NCI-H2081 treated with DMSO at 0.1 percent for 48 hours (cell line): ENCODE results near the gene MUSK.
"Not testable (repeated sequence)": the region's sequence is repeated elsewhere in the genome, so short reads cannot be mapped to it uniquely, and the experiment has no call there.

Experiments
- DNase-seq: peaks from one replicate; lab custom pipeline; 2025; lab: John Stamatoyannopoulos, UW

Gene MUSK

DNA sequence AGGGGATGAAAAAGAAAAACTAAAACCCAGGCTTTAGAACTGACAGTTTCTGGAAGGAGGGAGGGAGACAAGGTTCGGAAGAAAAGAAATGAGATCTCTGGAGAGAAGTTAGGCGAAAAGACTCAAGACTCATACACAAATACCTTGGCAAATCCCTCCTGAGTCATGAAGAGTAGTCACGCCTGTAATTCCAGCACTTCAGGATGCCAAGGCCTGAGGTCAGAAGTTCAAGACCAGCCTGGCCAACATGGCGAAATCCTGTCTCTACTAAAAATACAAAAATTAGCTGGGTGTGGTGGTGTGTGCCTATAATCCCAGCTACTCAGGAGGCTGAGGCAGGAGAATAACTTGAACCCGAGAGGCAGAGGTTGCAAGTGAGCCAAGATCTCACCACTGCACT, 27.3 kb downstream of the MUSK start:
- not testable (repeated sequence) for DNase-seq

DNA sequence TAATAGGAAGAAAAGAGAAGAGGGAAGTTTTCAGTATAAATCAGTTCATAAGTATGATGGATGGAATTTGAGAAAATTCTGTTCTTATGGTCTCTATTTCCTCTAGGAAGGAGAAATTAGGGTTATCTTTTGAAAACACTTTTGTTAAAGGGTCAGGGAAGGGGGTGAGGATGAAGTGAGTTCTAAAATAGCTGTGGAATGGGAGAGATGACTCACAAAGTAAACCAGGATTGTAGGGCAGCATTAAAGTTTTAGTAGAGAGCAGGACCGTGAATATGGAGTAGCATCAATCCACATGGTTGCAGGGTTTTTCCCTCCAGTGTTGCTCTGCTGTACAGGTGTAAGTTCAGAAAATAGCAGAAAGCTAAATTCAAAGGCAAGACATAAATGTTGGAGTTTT, 32.4 kb downstream of the MUSK start:
- no peak for DNase-seq

DNA sequence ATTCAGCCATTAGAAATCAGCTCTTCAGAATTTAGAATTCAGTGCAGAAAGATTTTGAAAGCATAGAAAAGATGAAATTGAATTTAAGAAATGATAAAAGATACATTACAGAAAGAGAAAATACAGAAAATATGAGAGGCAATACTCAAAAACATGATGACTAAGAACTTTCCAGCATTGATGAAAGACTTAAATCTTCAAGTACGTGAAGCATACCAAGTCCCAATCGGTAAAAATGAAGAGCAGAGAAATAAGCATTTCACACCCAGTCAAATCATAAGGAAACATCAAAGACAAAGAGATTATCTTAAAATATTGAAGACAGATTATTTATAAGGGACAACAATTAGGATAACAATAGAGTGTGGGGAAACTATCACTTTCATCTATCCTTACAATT, 35.1 kb downstream of the MUSK start:
- DNase-seq = no peak

DNA sequence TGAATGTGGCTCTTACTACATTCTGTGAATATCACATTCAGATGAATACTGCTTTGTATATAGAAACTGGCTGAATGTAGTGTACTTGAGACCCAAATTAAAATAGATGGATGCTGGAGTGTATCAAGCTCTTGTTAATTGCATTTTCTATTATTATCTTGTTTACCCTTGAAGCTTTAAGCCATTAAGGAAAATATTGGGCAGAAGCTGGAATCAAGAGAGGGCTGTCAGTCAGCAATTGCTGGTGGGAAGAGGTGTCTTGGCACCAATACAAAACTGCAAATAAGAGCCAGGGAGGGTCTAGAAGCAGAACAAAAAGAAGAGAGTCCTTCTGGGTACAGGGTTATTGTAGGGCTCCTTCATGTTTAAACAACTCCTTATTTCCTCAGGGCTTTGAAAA, 38.8 kb downstream of the MUSK start:
- DNase-seq = no peak

DNA sequence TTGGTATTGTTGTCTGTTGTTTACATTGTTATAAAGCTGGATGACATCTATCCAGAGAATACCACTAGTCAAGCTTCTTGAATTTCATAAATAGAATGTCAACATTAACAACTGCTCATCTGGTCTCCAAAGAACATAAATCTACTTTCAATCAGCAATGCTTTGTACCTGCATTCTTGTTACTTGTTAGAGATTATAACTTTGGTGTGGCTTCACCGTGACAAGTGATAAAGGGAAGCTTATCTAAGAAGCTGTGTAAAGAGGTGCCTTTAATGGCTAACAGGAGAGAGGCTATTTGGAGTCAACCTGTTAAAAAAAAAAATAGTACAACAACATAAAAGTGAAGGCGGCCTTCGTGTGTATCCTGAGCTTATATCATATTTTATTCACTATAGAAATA, 41.8 kb downstream of the MUSK start:
- no peak for DNase-seq

DNA sequence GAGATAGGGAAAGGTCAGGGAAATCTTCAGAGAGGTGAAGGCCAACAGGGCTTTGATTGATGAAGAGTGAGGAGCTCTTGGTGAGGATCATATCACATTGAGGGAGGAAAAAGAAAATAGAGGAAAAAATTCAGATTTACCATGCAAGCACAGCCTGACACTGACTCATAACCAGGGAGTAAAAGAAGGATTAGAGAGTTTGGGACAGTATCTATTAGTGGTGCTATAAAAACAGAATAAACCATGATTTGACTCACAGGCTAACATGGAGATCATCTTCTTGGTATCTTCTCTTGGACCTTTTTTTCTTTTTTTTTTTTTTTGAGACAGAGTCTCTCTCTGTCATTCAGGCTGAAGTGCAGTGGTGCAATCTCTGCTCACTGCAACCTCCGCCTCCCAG, 44.4 kb downstream of the MUSK start:
- no peak for DNase-seq

DNA sequence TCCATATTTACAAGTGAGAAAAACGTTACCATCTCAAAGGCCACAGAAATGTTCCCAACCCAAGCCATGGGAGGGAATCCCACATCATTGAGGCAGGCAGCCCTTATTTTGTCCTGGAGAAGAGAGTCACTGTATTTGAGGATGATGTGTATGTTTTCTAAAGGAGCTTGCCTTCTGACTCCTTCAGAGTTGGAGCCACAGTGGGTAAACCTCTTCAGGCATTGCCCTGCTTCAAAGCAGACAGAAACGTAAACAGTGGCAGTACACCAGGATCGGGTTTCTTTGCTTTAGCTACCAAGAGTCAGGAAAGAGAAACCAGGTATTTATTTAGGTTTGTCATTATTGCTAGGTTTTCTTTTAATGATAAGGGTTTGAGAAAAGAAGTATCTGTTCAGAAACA, 45.7 kb downstream of the MUSK start:
- DNase-seq = no peak

DNA sequence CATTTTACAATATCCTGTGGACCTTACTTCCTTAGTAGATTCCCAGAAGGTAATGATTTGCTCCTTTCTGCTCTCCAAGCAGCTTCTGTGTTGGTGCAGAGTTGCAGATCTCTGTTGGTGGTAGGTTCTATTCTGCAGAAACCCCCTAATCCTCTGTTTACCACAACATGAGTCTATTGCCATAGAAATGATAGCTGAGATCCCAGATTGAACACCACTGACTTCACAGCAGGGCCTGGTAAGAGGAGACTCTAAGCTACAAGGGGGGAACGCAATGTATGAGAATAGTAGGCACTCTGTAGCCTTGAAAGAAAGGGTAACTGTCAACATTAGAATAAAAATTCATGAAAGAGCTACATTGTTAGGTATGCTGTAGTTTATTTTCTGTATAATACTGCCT, 59.5 kb downstream of the MUSK start:
- no peak for DNase-seq

DNA sequence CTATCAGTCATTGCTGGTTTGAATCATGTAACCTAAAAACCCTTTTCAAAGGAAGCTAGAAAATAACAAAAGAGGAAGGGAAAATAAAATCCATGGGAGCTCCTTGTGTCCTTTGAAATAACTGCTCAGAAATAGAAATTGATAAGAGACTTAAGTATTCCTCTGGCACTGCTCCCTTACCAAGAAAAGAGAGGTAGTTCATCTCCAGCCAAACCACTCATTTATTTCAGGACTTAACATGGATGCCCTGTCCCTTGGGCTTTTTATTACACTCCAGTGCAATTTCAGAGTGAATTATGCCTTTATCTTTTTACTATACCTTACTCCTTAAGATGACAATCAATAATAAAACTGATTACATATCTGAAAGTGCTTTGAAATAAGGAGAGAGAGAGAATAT, 61.0 kb downstream of the MUSK start:
- DNase-seq = no peak

DNA sequence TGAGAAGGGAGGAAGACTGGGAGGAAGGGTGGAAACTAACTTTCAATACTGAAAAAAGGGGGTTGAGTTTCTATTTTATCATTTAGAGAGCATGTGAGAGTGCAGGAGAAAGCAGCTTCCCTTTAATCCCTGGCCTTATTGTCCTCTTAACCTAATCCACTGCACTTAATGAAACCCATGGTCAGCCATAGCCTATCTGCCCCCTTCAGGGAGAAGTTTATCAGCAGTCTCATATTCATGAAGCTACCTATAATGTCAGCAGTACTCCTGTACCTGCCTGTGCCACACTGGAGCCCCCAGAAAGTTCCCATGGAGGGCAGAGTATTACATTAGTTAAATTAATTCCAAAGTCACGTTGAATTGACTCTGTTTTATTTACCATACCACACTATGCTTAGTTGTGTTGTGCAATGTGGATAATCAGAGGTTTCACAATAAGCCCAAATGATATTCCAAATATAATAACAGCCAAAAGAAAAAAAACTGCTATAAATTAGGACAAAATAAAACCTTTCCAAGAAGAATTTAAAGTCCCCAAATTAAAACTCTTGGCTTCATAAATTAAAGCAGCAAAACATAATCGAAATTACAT, 62.9 kb downstream of the MUSK start:
- DNase-seq = no peak

DNA sequence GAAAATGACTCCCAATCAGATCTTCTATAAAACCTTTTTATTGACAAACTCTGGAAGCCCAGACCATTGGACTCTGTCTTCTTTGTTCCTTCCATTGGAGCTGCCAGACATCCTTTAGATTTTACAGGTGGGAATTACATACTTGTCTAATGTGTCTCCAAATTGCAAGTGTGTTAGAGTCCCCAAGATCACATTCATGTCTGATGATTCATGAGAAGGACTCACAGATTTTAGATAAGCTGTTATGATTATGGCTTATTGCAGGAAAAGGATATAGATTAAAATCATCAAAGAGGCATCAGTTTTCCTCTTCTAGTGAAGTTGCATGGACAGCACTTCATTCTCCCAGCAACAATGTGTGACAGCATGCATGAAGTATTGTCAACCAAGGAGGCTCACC, 70.4 kb downstream of the MUSK start:
- no peak for DNase-seq

DNA sequence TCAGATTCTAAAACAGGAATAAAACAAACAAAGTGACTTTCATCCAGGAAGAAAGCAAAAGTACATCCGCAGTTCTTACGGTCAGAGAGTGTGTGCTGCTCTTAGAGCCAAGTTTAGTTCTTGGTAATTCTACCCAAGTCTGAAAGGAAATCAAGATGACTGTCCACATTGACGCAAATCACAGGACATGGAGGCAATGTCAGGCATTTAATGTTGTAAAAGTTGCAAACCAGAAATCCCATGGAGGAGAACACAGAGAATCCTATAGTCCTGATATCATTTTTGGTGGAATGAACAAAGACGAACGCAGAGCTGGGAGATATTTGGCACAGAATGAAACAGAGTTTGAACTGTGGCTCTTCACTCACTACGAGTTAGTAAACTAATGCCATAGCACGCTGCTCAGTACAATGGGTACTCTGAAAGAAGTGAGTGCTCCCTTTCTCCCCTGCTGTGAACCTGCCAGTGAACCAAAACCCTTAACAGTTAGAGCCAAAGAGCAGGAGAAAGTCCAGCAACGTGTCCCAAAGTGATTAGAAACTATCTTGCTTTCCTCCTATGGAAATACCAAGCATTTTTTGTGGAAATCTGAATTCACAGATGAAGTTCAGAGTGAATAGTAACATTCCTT, 74.3 kb downstream of the MUSK start:
- DNase-seq = no peak

DNA sequence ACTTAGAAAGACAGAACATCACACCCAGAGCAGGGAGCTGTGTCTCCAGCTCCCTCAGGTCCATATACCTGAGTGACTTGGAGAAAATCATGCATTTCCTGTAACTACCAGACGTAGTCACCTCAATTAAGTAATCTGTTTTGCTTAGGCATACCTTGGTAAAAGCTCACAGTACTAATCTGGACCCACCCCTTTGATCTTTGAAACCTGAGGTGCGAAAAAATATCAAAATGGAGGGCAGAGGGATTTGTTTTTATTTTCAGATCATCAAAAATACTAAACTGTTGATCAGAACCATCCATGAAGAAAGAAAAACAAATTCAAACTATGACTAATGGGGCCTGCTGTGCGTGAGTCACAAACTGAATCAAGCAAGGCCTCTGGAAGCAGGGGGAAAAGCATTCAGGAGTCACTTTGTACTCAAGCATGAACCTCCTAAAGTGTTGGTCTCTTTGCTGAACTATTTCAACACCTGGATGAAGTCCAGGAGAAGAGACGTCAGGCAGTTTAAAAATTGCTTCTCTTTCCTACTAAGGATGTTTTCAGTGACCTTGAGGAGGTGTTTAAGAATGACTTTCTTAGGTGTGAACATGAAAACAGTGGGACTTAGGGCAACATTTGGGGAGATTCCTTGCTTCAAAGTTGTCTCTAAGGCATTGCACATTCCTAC, 76.3 kb downstream of the MUSK start:
- no peak for DNase-seq

DNA sequence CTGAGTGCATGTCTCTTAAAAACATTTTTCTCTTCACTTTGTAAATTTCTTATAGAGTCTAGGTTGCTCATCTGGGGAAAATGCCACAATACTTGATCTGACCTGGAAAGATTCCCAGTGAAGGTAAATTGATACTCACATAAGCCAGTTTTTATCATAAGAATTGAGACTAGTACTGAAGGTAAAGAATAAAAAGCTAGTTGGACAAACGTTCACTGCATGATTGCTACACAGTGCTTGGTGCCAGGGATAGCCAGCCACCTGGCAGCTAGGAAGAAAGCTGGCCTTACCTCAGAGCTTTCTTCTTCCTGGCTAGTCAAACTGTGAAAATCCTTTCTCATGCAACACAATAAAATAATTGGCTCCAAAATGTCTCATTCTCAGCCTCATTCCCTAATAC, 77.1 kb downstream of the MUSK start:
- DNase-seq = no peak

DNA sequence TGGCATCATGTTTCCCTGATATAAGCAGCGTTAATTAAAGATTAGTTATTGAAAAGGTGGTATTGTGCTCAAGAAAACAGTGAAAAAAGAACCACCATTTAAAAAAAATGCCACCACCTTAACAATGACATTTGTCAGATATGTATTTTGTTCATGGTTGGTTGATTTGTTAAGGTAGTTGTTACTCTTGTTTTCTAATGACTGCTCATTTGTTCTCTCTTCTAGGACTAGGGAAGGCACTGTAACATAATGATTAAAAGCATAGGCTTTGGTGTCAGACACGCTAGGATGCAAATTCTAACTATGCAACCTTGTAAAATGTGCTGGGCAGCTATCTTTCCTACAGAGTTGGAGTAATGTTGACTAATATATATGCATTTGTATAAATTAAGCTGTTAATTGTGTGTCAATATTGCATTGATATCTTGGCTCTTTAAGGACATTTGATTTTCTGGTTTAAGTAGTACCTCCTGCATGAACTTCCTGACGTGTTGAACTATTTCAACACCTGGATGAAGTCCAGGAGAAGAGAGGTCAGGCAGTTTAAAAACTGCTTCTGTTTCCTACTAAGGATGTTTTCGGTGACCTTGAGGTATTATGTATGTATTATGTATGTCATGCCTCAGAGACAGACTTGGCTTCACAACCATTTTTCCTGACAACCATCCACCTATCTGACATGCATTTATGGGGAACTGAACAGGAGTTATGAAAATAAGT, 77.8 kb downstream of the MUSK start:
- DNase-seq = no peak

DNA sequence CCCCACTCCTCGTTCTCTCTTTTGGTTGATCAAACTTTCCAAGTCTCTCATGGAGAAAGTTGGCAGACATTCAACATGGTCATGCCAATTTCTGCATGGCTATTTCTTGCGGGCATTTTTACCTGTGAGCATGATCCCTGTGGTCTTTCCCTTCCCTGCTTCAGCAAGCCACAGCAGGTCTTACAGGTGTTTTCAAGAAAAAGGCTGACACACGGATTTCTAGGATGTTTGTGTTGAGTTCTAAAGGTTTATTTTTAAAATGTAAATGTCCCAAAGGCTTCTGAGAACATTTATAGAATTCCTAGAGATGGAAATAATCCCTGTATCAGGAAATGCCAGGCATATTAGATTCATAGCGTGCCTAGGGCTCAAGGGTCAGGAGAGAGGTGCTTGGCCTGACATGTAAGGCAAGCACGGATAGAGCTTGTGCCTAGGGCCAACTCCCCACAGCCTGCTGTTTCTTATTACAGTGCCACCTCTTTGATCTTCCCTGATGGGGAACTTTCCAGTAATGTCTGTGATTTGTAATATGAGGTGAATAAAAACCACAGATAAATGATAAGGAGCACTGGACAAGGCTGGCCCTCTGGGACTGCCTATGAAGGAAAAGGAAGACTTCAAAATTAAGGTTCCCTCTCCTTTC, 79.8 kb downstream of the MUSK start:
- no peak for DNase-seq

DNA sequence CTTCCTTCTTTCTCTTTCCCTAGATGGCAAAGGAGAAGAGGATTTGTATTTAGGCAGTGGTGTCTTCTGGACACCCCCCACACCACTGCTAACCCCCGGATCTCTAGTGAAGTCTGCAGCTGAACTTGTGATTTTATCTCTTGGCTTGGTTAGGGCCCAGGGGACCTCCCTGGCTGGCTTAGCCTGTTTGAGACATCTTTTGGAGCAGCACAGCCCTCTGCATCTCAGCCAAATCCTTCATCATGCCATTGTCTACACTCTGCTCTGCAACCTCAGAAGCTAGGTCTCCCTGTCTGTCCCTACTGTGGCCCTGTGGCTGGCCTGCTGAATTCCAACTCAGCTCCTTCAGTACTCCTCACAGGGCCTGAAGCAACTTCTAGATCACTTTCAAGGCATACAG, 81.7 kb downstream of the MUSK start:
- no peak for DNase-seq

DNA sequence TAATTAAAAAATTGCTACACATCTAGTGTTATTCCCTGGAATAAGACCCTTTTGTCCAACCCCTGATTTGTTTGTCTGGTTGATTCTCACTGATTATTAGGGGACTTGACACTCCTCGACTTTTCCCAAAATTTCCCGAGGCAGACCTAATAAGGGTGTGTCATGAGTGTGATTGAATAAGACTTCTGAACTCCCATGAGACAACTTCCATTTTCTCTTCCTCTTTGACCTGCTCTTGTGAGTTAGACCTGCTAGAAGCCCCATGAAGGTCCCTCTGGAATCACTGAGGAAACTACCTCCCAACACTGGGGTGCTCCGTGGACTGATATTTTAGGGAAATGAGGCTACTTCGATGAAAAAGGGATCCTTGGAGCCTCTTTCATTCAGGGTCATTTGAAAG, 83.4 kb downstream of the MUSK start:
- no peak for DNase-seq

DNA sequence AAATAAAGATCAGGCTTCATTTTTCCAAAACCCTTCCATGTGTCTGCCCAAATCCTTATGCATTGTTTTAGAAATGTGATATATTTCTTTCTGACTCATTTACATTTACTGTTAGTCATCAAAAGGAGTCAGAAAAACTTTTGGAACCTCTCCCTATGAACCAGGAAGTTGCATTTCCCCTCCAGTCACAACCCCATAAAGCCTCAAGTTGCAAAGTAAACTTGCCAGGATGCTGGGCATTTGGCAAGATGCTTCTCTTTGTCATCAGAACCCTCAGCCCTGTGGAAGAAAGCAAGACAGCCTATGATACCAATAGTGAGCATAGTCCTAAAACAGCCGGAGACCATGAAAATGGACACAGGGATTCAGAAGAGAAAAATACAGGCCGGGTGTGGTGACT, 84.2 kb downstream of the MUSK start:
- no peak for DNase-seq

DNA sequence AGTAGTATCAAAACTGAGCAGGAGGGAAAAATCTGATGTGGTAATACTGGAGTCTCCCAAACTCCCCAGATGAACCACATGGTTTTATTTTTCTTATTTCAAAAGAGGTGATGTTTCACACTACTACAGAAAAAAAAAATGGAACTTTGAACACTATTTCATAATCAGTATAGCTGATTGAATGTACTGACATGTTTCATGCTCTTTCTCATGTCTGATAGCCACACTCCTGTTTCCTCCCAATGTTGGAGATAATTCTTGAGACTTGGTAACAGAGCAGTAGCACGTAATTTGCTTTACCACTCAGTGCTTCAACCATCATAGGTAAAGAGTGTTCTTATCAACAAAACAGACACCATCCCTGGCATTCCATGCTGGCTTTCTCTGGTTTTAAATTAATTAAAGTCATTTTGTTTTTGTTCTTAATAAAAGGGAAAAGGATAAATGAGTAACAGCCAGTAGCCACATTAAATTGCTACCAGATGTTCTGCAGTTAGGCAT, 85.2 kb downstream of the MUSK start:
- DNase-seq = no peak

DNA sequence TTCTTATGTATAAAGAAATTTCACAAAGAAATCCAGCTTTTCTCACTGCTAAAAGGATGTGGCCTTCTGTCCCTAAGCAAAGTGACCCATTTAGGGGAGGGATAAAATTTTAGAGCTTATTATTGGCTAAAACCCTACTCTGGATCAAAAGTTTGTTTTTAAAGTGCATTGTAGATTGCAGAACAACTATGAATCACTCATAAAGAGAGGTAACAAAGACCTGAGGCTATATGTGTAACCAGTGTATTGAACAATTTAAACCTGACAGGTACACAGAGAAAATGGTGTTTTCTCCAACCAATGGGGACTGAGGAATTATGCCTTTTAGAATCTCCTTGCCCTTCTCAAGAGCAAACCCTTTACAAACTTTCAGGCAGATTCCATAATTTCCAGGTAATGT, 86.6 kb downstream of the MUSK start:
- no peak for DNase-seq

DNA sequence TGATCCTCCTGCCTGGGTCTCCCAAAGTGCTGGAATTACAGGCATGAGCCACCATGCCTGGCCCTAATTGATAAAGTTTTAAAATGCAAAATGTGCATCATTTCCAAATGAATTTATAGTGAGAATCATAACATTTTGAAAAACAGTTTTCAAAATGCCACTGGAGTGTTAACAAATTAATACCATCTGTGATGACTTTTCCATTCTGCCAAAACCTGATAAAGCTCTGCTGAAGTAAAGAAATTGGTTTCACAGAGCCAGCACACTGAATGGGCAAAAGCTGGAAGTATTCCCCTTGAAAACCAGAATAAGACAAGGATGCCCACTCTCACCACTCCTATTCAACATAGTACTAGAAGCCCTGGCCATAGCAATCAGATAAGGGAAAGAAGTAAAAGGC, 89.6 kb downstream of the MUSK start:
- no peak for DNase-seq

DNA sequence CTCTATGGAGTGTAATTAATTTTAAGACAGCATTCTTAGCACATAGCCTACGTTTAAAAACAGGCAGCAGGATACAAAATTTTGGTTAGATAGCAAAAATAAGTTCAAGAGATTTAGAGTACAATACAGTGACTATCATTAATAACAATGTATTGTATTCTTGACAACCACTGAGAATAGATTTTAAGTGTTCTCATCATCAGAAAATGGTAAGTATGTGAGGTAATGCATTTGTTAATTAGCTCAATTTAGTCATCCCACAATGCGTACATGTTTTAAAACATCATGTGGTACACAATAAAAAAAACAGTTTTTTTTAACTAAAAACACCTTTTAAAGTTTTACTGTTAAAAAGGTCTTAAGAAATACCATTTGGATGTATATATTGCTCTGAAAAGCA, 94.2 kb downstream of the MUSK start:
- no peak for DNase-seq
